ENCODE data around the gene PRKCI.
"Not testable (repeated sequence)": the region's sequence is repeated elsewhere in the genome, so short reads cannot be mapped to it uniquely, and the experiment has no call there.

PRKCI gene

DNA sequence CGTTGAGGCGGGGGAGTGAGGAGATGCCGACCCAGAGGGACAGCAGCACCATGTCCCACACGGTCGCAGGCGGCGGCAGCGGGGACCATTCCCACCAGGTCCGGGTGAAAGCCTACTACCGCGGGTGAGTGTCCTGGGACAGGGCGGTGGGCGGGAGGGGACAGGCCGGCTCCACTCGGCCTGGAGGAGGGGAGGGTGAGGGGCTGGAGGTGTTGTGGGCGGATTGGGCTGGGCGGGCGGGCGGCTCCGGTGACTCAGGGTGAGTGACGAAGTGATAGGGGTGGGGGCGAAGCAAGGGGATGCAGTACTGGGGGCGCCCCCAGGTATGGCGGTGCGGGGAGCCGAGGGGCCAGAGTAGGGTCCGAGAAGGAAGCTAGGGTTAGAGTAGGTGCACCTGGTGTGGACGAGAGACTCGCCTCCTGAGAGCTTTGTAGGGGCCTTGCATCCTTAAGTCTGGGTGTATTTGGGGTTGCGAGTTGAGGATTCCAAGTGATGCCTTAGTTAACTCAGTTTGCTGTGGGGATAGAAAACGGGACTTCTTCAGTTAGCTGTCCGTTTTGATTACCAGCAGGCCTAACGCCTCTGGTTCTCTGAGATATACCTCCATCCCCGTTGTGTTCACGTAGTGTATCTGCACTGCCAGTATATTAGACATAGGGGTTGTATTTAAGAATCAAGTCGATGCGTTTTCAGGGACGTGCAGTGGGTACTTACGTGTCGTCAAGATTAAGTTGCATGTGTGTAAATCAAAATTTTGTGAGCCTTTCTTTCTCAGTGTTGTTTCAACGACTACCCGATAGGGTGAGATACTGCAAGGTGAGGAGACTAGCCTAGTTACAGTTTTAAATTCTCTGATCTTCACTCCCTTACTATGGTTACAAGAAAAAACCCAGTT, 670 bp downstream of the PRKCI start:
- peak in 2 of 3 experiments; percentile 9 to 33 for DNase-seq (ENCODE audit: low read depth in 3 of 3)

DNA sequence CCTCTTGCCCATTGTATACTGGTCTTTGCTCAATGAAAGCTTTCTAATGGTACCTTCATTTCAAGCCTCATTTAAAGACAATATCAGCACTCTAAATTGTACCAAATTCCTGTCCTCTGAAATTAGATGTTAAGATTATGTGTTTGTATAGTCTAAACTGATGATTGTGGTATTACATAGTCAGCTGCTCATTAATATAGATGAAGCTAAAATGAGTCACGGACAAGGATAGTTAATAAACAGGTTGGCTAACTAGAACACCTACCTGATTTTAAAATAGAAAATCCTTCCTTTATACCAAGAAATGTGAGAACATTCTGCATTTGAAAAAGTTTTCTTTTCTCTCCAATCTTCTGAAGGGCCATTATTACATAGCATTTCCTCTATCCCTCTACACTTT, 2.9 kb downstream of the PRKCI start:
- DNase-seq (ENCODE audit: low read depth in 3 of 3): no peak

DNA sequence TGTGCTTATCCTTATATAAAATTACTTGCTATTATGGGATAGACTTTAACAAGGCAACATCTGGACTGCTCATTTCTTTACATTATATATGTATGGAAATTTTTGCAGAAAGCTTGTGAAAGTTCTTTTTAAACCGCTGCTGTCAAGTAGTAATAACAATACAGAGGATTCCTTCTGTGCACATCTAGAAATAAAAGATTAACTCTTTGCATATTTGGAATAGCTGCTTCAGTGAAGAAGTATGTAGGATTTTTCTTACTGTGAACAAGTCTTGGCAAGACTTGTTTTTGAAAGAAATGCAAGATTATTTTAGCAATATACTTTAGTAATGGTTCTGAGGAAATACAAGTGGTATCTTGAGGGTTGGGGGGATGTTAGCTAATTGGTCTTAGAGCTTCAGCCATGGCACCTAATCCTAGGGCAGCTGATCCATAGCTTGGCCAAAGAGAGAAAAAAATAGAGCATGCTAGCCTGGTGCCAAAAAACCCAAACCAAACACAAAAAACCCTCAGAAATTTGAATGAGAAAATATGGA, 4.3 kb downstream of the PRKCI start:
- no peak for DNase-seq (ENCODE audit: low read depth in 3 of 3)

DNA sequence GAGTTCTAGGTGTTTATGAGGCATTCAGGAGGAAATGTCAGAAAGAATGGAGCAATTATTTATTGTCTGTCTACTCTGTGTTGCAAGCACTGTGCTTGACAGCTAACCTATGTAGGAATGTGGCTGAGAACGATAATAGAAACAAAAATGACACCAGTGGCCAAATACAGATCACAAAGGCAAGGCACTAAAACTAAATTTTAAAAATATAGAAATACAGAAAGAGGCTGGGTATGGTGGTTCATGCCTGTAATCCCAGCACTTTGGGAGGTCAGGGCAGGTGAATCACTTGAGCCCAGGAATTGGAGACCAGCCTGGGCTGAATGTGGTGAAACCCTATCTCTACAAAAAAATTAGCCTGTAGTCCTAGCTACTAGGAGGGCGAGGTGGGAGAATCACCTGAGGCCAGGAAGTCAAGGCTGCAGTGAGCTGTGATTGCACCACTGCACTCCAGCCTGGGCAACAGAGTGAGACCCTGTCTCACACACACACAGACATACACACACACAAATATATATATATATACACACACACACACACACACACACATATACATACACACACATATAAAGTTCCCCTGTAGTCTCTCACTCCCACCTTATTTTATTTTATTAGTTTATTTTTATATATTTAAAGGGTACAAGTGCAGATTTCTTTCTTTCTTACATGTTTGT, 6.0 kb downstream of the PRKCI start:
- no peak for DNase-seq (ENCODE audit: low read depth in 3 of 3)

DNA sequence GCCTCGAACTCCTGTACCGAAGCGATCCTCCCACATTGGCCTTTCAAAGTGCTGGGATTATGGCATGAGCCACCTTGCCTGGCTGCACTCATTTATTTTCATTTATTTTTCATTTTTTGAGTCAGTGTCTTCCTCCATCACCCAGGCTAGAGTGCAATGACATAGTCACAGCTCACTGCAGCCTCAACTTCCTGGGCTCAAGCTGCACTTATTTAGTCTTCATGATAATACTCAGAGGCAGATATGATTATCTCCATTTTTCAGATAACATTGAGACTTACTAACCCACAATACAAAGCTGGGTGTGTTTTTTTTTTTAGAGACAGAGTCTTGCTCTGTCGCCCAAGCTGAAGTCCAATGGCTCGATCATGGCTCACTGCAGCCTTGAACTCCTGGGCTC, 10.0 kb downstream of the PRKCI start:
- no peak for DNase-seq (ENCODE audit: low read depth in 3 of 3)

DNA sequence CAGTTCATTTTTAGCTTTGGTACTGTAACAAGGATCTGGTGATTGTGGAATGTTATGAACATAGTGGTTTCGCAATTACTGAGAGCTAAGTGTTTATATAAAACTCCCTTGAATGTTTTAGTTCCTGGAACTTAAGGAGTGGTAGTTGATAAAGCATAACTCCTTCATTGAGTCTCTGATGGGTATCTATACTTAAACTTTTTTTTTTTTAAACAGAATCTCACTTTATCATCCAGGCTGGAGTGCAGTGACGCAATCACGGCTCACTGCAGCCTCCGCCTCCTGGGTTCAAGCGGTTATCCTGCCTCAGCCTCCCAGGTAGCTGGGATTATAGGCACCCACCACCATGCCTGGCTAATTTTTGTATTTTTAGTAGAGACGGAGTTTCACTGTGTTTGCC, 11.3 kb downstream of the PRKCI start:
- no peak for DNase-seq (ENCODE audit: low read depth in 3 of 3)

- DNase-seq (ENCODE audit: low read depth in 3 of 3): no peak
These were observed 17.9 kb downstream of the PRKCI start for GRCh38 chr3:170240142-170240541.

DNA sequence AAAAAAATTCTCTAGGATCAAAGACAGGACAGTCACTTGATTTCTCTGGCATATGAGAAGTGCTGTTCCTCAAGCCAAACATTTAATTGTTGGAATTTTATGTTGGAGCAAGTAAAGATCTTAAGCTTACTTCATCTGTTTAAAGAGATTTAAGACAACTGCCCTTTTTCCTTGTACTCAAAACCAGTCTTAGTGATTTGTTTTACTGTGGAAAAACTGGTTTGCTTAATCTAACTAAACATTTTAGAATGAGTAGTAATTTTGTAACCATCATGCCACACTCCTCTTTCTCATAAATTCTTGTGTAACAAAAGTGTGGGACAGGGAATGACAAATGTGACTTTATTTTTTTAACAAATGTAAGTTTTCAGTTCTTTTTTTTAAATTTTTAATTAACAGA, 18.4 kb downstream of the PRKCI start:
- no peak for DNase-seq (ENCODE audit: low read depth in 3 of 3)

- no peak for DNase-seq (ENCODE audit: low read depth in 3 of 3)
These were observed 22.4 kb downstream of the PRKCI start for GRCh38 chr3:170244576-170244975.

DNA sequence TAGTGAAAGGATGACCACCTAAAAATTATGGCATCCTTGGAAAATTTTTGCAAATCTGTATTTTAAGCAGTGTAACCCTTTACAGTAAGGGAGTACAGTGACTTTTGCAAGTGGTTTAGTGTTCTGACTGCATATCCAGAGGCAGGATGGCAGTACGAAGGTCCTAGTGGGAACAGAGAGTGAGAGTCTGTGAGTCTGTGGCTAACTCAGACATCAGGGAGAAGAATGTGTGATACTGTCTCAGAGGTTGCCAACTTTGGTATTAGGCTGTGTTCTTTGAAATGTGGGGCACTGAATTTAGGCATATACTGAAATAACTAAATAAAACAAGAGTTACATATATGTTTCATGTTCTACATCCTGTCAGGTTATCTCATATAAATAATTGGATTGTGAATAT, 25.7 kb downstream of the PRKCI start:
- DNase-seq (ENCODE audit: low read depth in 3 of 3): no peak

DNA sequence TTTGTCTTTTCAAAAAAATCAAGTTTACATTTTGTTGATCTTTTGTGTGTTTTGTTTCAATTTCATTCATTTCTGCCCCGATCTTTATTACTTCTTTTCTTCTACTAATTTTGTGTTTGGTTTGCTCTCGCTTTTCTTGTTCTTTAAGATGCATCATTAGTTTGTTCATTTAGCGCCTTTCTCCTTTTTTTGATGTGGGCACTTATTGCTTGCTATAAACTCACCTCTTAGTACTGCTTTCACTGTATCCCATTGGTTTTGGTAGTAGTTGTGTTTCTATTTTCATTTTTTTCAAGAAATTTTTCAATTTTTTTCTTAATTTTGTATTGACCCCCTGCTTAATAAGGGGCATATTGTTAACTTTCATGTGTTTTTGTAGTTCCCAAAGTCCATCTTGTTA, 34.4 kb downstream of the PRKCI start:
- no peak for DNase-seq (ENCODE audit: low read depth in 3 of 3)

DNA sequence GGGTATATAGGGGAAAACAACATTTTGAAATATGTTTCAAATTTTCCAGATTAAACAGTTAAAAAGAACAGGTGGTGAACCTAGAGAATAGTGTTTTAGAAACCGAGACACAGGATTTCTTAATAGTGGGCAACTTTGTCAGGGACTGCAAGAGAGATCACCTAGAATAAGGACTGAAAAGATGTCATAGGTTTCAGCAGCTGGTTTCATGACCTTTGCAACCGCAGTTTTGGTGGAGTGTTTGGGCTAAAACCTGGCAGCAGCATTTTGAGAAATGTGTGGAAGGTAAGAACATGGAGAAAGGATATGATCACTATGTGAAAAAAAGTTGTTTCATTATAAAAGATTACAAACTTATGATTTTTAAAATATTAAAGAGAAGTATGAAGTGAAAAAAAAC, 34.9 kb downstream of the PRKCI start:
- DNase-seq (ENCODE audit: low read depth in 3 of 3): peak in 1 of 3 experiments; percentile 34

- no peak for DNase-seq (ENCODE audit: low read depth in 3 of 3)
These were observed 35.9 kb downstream of the PRKCI start for GRCh38 chr3:170258105-170258487.

- DNase-seq (ENCODE audit: low read depth in 3 of 3): no peak
These were observed 37.7 kb downstream of the PRKCI start for GRCh38 chr3:170259907-170260306.

DNA sequence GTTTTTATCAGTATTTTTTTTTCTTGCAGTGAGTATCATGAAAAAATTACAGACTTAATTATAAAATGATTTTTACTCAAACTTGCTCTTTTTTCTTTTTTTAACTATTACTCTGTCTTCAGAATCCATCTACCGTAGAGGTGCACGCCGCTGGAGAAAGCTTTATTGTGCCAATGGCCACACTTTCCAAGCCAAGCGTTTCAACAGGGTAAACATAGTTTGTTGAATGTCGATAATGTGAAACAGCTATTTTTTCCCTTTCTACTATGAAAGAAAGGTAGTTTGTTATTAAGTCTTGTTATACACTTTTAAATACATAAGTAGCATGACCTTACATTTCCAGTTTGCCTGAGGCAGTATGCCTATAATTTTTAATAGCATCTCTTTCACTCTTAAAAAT, 45.6 kb downstream of the PRKCI start:
- no peak for DNase-seq (ENCODE audit: low read depth in 3 of 3)

DNA sequence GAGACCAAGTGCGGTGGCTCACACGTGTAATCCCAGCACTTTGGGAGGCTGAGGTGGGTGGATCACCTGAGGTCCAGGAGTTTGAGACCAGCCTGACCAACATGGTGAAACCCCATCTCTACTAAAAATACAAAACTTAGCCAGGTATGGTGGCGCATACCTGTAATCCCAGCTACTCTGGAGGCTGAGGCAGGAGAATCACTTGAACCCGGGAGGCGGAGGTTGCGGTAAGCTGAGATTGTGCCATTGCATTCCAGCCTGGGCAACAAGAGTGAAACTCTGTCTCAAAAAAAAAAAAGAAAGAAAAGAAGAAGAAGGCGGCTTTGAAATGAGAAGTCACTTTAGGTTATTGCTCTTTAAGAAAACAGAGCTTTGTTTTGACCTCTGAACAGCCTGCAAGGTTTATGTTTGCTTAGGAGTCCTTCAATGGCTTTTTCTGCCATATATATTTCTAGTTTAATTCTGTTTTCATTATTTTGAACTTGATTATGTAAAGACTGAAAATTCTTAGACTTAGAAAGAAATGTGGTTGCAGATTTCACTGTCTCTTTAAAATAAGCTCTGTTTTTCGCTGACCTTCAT, 47.5 kb downstream of the PRKCI start:
- not testable (repeated sequence) for DNase-seq (ENCODE audit: low read depth in 3 of 3)

DNA sequence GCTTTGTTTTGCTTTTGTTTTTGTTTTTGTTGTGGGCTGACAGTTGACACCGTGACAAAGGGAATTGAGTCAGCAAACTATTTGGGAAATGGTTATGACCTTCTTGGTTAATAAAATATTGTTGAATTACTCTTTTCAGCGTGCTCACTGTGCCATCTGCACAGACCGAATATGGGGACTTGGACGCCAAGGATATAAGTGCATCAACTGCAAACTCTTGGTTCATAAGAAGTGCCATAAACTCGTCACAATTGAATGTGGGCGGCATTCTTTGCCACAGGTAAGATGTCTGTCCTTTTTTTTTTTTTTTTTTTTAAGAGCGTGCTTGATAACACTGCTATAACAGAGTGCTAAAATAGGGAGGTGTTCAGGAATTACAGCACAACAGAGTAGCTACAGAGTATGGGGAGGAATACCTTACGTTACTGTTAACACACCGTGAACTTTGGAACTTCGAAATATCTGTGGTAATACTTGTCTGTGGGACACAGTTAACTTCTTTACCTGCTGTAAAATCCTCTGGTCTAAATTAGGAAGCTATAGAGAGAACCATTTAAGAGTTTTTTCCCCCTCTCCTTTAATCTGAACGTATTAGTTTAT, 48.2 kb downstream of the PRKCI start:
- DNase-seq (ENCODE audit: low read depth in 3 of 3): no peak

- DNase-seq (ENCODE audit: low read depth in 3 of 3): no peak
These were observed 52.4 kb downstream of the PRKCI start for GRCh38 chr3:170274641-170275040.

DNA sequence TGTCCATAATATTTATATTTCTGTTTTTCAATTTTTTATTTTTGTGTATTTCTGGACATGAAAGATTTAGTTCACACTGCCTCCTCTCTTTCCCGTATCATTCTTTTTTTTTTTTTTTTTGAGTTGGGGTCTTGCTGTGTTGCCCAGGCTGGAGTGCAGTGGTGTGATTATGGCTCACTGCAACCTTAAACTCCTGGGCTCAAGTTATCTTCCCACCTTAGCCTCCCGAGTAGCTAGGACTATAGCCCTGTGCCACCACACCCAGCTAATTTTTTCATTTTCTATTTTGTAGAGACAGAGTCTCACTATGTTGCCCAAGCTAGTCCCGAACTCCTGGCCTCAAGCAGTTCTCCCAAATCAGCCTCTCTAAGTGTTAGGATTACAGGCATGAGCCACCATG, 53.6 kb downstream of the PRKCI start:
- no peak for DNase-seq (ENCODE audit: low read depth in 3 of 3)

DNA sequence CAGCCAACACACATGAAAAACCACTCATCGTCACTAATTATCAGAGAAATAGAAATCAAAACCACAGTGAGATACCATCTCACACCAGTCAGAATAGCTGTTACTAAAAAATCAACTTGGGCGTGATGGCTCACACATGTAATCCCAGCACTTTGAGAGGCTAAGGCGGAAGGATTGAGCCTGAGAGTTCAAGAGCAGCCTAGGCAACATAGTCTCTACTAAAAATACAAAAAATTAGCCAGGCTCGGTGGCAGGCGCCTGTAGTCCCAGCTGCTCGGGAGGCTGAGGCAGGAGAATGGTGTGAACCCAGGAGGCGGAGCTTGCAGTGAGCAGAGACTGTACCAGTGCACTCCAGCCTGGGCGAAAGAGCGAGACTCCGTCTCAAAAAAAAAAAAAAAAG, 55.1 kb downstream of the PRKCI start:
- not testable (repeated sequence) for DNase-seq (ENCODE audit: low read depth in 3 of 3)

- no peak for DNase-seq (ENCODE audit: low read depth in 3 of 3)
These were observed 55.8 kb downstream of the PRKCI start for GRCh38 chr3:170277833-170278580.

GRCh38 chr3:170278627-170279026, 56.4 kb downstream of the PRKCI start:
- DNase-seq (ENCODE audit: low read depth in 3 of 3): no peak

All from stimulated activated CD4-positive, alpha-beta T cell treated with anti-CD3 and anti-CD28 coated beads, TNF-alpha, amount 100 ng/mL, for 24 hours (primary cell).